K562 (cell line): Measurements from ENCODE around the gene RUNX1. TPM values are rescaled to one million over a fixed set of nuclear protein-coding genes. Genes with fewer than 3 reads are reported as not detected.

Experiments
- ASH1L ChIP-seq: fragments of 450-650 bp; IDR thresholded peaks from 2 replicates; pipeline ENCODE4 v1.6.1; 2018; ENCODE audit warnings: borderline replicate concordance, mild to moderate bottlenecking, low read depth; ENCODE audit not compliant: partially characterized antibody
- ATF7 ChIP-seq: fragments of 450-650 bp; IDR thresholded peaks from 2 replicates; pipeline ENCODE4 v1.7.1; 2014; ENCODE audit warnings: mild to moderate bottlenecking, moderate library complexity
- CUX1 ChIP-seq: fragments of 200-800 bp; sonication (Bioruptor generic); IDR thresholded peaks from 2 replicates; pipeline ENCODE4 v1.6.1; 2016; ENCODE audit warnings: missing genetic modification characterization, missing compliant biosample characterization
- ERF ChIP-seq: fragments of 450-650 bp; formaldehyde crosslinking; IDR thresholded peaks from 2 replicates; pipeline ENCODE4 v1.4.0; 2020; ENCODE audit warnings: mild to moderate bottlenecking, mixed read lengths
- HES1 ChIP-seq: fragments of 450-650 bp; IDR thresholded peaks from 2 replicates; pipeline ENCODE4 v1.6.1; 2016; ENCODE audit warnings: low read depth, mild to moderate bottlenecking, moderate library complexity
- LCOR ChIP-seq: sonication (generic); formaldehyde crosslinking; IDR thresholded peaks from 2 replicates; pipeline ENCODE4 v1.8.0; 2022; ENCODE audit warnings: mild to moderate bottlenecking, missing genetic modification reagents
- OTX1 ChIP-seq: fragments of 450-650 bp; formaldehyde crosslinking; IDR thresholded peaks from 2 replicates; pipeline ENCODE4 v1.4.0; 2022; ENCODE audit warnings: mild to moderate bottlenecking
- PHB ChIP-seq: fragments of 250-450 bp; sonication (Bioruptor Pico); IDR thresholded peaks from 2 replicates; pipeline ENCODE4 v1.5.0; 2021
- RFX5 ChIP-seq: IDR thresholded peaks from 2 replicates; pipeline ENCODE4 v1.6.1; 2011; ENCODE audit warnings: low read depth, mild to moderate bottlenecking, improper control_type of control experiment, low read length
- SREBF2 ChIP-seq: sonication (generic); formaldehyde crosslinking; IDR thresholded peaks from 2 replicates; pipeline ENCODE4 v1.4.0; 2020; ENCODE audit warnings: mild to moderate bottlenecking, missing genetic modification reagents
- SUPT5H ChIP-seq: fragments of 450-650 bp; IDR thresholded peaks from 2 replicates; pipeline ENCODE4 v1.6.1; 2016
- TBL1XR1 ChIP-seq, 2 experiments: IDR thresholded peaks; 2 replicates each; pipeline ENCODE4 v1.6.1; 2012; ENCODE audit warnings: improper control_type of control experiment in 2 of 2, low read length in 2 of 2, mild to moderate bottlenecking in 1 of 2
- TFE3 ChIP-seq: fragments of 450-650 bp; formaldehyde crosslinking; IDR thresholded peaks from 2 replicates; pipeline ENCODE4 v1.4.0; 2020; ENCODE audit warnings: mild to moderate bottlenecking, mixed read lengths
- TRIM24 ChIP-seq, 2 experiments: fragments of 450-650 bp; IDR thresholded peaks; 2 replicates each; pipeline ENCODE4 v1.6.1; 2016
- TSHZ1 ChIP-seq: fragments of 250-450 bp; sonication (Bioruptor Pico); IDR thresholded peaks from 2 replicates; pipeline ENCODE4 v1.4.0; 2020; ENCODE audit warnings: mild to moderate bottlenecking, moderate library complexity
- polyA plus RNA-seq, 8 experiments: library from polyadenylated mRNA; depleted of rRNA in 4 of 8; stranded (reverse) in 5 of 8; unstranded in 3 of 8; fragments of >200 nt; fragmentation: Nextera tagmentation in 2 of 8; fragmentation: Illumina TruSeq in 1 of 8; extraction: Ambion mirVana in 2 of 8; extraction: Trizol in 1 of 8; gene quantifications; 2 replicates each; pipeline versions ENCODE4 v1.2.1 to v1.2.3, GENCODE V29; 2011 to 2014; ENCODE audit warnings: inconsistent platforms in 1 of 8, missing spikeins in 1 of 8
- total RNA-seq, 7 experiments: library from RNA; depleted of rRNA in 6 of 7; stranded (reverse); fragments of >200 nt in 6 of 7; fragmentation: Illumina TruSeq in 2 of 7; extraction: Trizol in 2 of 7; gene quantifications; 2 replicates each; pipeline versions ENCODE4 v1.2.1 to v1.2.3, GENCODE V29; 2011 to 2021; ENCODE audit warnings: low replicate concordance in 1 of 7

The RUNX1 gene
- total and polyA plus RNA-seq, 9 of the 15 experiments (the other 6 are each of a cell fraction or from before 2014, with no cell fraction given): 2.2 to 68.6 (median 17.8) TPM

- TF ChIP-seq RFX5 (no peak), HES1 (no peak), TBL1XR1 (IDR thresholded peaks at IDR 0.05; ENCODE audit: low read length in 2 of 2) (no peak; a peak in 1 of 4 replicates), SUPT5H (no peak), CUX1 (no peak), TFE3 (CRISPR knock-in tag) (no peak), ATF7 (peak; percentile 66; the same call in 1 of the 2 replicates), SREBF2 (CRISPR knock-in tag) (no peak), TRIM24 (IDR thresholded peaks at IDR 0.05) (no peak), ERF (CRISPR knock-in tag) (peak; percentile 78; the same call in 1 of the 2 replicates), TSHZ1 (CRISPR knock-in tag) (no peak), LCOR (no peak; the same call in 1 of the 2 replicates), PHB (CRISPR knock-in tag) (no peak), ASH1L (no peak), OTX1 (CRISPR knock-in tag) (no peak)
These were observed 2.3 kb upstream of the RUNX1 start (continued) for GRCh38 chr21:35051287-35051818.
